HG02798 (cell line): ENCODE measurements around the gene PAIP2.
"Not testable (repeated sequence)": the region's sequence is repeated elsewhere in the genome, so short reads cannot be mapped to it uniquely, and the experiment has no call there.

Experiments used
- ATAC-seq: cut with Tn5 transposase; IDR thresholded peaks from one replicate; pipeline ENCODE4 v1.9.1; 2021; ENCODE audit warnings: mild to moderate bottlenecking; ENCODE audit not compliant: unreplicated experiment, poor library complexity

The PAIP2 gene

DNA sequence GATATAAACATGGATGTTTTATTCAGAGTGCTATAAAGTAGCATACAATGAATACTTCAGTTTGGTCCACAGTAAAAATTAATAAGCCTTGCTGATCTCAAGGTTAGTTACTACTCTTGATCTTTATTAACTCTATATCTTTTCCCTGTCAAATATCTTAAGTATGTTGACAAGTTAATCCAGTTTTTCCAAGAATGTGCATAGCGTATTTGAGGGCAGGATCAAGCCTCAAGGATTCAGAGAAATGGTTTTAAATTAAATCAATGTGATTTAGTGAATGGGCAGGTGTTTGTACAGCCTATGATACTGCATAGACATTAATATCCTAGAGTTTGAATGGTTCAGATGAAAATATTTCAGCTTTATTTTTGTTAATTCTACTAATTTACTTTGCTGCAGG lies 27.4 kb upstream of the PAIP2 start:
- no peak for ATAC-seq

DNA sequence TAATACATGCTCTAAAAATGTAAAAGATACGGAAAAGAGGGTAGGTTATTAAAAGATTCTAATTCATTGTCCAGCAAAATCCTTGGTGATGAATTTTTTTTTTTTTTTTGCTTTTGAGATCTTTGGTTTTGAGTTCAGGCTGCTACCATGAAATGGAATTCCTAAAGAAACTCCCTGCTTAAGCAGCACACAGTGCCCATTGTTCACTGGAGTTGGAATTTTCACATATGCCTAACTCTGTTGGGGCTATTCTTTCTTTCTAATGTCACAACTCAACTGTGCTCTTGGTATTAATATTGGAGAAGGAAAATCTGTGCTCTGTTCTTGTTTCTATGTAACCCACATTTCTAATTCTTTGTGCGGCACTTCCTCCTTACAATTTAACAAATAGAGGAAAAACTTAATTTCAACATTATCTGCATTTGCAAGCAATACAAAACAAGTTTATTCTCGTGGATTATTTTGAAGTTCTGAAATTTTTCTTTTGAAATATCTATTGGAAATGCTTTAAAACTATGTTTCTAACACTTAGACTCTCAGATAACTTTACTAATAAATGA lies 26.5 kb upstream of the PAIP2 start:
- no peak for ATAC-seq

DNA sequence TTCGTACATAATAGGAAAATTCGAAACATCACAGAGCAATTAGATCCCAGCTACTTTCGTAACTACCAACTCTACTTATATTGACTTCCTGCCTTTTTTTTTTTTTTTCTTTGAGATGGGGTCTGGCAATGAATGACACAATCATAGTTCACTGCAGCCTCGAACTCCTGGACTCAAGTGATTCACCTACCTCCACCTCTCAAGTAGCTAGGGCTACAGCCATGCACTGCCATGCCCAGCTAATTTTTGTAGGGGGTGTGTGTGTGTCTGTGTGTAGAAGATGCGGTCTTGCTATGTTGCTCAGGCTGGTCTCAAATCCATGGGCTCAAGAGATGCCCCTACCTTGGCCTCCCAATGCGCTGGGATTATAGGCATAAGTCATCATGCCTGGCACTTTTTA lies 5.8 kb upstream of the PAIP2 start:
- no peak for ATAC-seq

DNA sequence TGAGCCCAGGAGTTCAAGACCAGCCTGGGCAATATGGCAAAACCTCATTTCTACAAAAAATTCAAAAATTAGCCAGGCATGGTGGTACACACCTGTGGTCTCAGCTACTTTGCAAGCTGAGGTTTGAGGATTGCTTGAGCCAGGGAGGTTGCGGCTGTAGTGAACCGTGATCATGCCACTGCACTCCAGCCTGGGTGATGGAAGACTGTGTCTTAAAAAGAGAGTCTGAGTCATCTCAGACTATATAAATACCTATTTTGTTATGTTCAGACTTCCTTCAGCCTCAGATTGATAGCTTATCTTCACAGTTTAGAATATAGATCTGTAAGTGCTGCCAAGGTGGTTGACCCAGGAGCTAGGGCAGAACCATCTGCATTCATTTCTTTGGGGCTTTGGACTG lies 1.6 kb upstream of the PAIP2 start:
- ATAC-seq, result no peak

DNA sequence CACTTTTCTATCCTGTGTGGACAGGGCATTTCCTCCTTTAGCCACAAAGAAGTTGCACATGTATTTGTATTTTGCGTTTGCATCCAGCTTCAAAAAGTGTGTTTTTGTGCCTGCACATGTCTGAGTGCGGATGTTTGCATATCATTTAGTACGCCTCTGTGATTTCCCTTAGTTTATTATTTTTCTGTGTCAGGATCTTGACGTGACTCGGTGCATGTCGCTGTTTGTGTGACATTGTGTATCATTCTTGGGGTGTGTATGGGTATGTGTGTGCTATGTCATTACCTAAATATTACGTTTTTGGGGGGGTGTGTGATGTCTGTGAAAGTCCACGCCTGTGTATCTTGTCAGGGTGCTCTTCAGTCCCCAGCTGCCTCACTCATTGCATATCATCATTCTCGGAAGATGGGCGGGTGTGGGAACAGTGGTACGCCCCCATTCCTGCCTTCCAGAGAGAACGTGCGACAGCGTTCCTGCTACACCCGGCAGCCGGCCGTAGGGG lies 416 bp upstream of the PAIP2 start:
- ATAC-seq, result no peak

DNA sequence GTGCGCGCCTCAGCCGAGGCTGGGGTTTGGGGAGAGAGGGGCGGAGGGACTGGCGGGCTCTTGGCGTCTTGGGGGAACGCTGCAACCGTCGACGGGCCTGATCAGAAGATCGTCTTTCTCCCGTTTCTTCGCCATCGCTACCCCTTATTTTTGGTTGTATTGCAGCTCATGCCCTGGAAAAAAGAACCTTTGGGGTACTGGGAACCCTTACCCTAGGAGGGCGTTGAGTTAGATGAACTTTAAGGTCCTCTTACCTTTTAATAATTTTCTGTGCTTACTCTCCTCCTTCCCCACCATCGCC lies 719 bp downstream of the PAIP2 start:
- ATAC-seq, result peak; percentile 62

DNA sequence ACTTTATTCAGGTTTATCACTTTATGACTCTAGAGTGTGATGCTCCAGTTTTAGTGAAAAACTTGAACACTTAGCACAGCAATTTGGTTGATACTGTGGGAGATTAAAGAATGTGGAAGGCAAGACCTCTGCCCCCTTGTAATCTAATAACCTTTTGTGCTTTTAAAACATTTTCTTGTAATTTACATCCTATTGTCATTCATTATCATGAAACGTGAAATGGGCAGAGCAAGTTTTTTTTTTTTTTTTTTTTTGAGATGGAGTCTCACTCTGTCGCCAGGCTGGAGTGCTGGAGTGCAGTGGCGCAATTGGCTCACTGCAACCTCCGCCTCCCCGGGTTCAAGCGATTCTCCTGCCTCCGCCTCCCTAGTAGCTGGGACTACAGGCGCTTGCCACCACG lies 1.8 kb downstream of the PAIP2 start:
- ATAC-seq, result no peak

DNA sequence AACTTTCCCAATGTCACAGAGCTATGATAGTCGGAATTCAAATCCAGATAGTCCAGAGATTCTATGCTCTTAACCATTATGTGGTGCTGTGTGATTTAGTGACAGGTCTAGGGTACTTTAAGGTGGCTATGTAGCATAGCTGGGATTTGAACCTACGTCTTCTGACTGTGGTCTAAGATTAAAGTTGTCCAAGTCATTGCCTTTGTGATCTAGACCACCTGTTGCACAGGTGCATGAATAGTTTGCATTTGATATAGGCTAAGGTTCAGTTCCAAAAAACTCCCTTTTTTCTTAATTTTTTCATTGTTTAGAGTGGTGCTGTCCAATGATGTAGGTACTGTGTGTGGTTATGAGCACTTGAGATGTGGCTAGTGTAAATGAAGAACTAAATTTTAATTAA lies 2.5 kb downstream of the PAIP2 start:
- no peak for ATAC-seq

DNA sequence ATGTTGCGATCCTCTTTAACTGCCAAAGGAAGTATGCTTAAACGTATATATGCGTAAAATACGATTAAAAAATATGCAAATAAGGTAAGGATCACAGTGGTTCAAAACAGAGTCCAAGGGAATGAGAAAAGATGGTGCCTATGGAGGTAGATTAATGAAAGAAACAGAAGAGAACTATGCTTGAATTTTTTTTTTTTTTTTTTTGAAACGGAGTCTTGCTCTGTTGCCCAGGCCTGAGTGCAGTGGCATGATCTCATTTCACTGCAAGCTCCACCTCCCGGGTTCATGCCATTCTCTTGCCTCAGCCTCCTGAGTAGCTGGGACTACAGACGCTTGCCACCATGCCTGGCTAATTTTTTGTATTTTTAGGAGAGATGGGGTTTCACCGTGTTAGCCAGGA lies 3.8 kb downstream of the PAIP2 start:
- not testable (repeated sequence) for ATAC-seq

DNA sequence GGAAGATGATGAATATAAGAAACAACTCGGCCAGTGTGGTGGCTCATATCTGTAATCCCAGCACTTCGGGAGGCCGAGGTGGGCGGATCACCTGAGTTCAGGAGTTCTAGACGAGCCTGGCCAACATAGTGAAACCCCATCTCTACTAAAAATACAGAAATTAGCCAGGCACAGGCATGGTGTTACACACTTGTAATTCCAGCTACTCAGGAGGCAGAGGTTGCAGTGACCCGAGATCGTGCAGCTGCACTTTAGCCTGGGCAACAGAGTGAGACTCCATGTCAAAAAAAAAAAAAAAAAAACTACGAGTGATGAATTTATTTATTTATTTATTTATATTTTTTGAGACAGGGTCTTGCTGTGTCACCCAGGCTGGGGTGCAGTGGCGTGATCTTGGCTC lies 6.2 kb downstream of the PAIP2 start:
- not testable (repeated sequence) for ATAC-seq

DNA sequence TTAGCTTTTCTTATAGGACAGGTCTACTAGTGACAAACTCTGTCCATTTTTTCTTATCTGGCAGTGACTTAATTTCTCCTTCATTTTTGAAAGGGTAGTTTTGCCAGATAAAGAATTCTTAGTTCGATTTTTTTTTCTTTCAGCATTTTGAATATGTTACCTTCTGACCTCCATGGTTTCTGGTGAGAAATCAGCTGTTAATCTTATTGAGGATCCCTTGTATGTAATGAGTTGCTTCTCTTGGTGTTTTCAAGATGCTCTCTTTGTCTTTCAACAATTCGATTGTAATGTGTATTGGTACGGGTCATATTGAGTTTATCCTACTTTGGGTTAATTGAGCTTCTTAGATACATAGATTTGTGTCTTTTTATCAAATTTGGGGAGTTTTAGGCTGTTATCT lies 12.5 kb downstream of the PAIP2 start:
- ATAC-seq, result no peak

DNA sequence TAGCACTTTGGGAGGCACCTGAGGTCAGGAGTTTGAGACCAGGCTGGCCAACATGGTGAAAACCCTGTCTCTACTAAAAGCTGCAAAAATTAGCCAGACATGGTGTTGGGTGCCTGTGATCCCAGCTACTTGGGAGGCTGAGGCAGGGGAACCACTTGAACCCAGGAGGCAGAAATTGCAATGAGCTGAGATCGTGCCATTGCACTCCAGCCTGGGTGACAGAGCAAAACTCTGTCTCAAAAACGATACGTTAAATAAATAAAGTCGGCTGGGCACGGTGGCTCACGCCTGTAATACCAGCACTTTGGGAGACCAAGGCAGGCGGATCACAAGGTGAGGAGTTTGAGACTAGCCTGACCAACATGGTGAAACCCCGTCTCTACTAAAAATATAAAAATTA lies 14.2 kb downstream of the PAIP2 start:
- ATAC-seq, result not testable (repeated sequence)

DNA sequence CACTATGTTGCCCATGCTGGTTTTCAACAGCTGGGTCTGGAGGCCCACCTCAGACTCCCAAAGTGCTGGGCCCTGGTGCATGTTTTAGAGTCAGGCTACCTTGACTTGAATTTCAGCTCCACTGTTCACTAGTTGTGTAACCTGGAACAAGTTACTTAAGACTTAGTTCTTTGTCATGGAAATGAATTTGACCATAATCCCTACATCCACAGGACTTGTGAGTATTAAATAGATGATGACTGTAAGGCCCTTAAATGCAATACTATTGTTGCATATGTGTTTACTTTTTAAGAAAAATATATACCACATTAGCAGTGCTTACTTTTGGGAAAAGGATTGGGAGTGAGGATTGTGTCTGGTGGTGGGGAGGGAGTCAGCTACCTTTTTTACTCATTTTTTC lies 16.4 kb downstream of the PAIP2 start:
- ATAC-seq, result no peak

DNA sequence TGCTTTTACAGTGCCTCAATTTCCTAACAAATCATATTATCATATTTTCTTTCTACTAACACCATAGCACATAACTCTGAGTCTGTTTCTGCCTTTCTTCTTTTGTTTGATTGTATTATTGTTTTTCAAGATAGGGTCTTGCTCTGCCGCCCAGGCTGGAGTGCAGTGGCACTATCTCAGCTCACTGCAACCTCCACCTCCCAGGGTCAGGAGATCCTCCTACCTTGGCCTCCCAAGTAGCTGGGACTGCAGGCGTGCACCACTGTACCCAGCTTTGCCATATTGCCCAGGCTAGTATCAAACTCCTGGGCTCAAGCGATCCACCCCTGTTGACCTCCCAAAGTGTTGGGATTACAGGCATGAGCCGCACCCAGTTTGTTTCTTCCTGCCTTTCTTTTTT lies 18.7 kb downstream of the PAIP2 start:
- no peak for ATAC-seq

DNA sequence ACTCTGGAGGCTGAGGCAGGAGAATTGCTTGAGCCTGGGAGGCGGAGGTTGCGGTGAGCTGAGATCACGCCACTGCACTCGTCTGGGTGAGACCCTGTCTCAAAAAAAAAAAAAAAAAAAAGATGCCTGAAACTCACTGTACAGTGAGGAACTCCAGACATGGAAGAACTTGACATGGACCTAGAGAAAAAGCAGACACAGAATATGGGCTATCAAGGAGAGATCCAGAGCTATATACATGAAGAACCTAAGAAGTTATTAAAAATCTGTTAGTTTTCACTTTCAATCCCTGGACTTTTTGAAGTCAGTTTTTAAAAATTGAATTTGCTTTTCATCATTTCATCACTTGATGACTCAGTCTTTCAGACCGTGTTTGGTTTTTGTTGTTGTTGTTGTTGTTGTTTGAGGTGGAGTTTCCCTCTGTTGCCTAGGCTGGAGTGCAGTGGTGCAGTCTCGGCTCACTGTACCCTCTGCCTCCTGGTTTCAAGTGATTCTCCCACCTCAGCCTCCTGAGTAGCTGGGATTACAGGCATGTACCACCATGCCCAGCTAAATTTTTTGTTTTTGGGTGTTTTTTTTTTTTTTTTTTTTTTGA lies 20.3 kb downstream of the PAIP2 start:
- ATAC-seq, result no peak

DNA sequence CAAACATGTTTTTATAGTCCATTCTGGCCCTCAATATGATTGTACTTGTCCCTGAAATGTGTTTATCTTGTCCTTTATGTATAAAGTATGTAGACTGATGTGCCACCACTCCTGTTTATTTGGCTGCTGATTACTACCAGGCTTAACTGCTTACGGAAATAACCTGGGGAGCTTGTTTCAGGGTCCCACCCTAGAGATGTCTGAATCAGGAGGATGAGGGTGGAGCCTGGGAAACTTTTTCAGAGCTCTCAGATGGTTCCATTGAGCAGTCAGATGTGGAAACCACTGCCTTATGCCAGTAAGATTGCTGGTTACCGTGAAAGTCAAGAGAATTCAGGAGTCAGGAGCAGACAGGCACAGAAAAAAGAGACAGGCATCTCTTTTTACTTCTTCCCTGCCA lies 22.3 kb downstream of the PAIP2 start:
- ATAC-seq, result no peak

DNA sequence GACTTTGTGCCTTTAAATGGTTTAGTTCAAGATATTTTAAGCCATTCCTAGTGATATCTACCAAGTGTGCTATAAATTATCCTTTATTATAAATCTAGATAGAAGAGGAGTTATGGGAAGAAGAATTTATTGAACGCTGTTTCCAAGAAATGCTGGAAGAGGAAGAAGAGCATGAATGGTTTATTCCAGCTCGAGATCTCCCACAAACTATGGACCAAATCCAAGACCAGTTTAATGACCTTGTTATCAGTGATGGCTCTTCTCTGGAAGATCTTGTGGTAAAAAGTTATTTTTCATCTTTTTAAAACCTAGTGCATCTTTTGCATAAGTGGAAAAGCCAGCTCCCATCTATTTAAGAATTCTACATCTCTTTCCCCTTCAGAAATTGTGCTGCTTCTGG lies 22.8 kb downstream of the PAIP2 start:
- no peak for ATAC-seq

DNA sequence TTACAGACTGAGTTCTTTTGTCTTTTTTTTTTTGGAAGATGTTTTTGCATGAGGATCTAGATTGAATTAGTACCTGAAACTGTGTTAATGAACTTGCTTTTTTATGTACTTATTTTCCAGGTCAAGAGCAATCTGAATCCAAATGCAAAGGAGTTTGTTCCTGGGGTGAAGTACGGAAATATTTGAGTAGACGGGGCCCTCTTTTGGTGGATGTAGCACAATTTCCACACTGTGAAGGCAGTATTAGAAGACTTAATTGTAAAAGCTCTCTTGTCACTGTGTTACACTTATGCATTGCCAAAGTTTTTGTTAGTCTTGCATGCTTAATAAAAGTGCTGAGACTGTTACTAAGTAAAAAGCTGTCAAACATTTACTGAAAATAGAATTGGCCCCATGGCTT lies 27.0 kb downstream of the PAIP2 start:
- ATAC-seq, result no peak

DNA sequence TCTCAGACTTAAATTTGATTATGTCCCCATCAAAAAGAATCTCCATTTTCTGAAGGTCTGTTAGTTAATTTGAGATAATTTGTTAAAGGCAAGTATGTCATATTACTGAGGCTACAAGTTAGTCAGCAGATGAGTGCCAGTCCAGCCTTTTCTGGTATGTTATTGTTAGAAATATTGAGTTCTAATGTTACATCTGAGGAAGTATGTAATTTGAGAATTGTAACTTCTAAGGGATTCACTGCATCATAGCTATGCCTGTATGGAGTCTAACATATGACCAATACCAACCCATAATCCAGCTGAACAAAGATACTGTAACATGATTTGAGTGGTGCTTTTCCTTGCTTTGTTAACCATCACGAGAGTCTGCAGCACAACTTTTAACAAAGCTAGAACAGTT lies 27.5 kb downstream of the PAIP2 start:
- ATAC-seq, result no peak

DNA sequence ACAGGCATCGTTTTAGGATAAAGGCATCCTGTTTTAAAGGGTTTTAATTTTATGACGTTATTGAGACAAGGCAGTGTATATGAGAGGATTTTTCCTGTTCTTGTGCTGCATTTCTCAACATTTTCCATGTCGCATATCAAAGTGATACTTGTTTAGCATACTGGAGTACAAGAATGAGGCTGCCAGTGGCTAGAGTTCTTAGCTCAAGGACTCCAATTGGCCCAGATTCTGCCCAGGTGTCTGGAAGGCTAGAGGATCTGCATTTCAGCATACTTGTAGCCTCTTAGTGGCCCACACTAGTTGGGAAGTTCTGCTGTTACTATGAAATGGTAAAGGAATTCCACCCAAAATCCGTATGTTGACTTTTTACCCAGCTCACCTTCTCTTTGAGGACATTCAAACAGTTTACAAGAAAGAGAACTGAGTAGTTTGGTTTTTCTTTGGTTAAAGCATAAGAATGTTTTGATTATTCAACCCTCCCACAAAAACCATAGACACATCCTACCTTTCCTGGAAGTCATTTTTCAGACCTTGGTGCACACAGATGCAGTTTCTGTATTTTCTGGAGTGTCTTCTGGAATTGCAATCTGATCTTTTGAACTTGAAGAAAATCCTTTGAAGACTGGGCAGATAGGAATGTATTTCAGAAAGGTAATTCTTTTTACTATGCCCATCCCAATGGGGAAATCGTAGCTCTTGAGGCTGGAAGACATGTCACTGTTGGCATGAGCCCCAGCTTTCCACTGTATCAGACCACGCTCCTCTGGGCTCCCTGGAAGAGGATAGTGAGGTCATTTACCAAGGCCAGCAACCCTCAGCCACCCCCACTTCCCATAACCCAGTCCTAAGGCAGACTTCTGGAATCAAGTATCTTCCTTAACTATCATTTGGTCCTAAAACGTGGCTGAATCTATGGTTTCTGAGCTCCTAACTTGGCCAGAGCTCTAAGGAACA lies 30.1 kb downstream of the PAIP2 start:
- ATAC-seq, result no peak

DNA sequence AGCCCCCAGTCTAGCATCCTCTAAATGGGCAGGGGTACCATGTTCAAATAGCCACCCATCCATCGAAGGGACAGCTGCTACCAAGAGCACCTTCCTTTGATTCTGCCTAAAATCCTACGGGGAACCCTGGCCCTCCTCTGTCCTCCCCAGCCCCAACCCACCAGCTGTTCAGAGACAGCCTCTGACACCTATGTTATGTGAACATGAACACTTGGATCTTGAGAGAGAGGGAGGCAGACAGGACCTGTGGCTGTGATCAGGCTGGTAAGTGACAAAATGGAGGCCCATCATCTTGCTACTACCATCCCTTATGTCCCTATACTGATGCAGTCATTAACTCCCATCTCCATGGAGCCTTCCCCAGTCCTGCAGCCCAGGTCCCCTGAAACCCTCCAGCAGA lies 33.3 kb downstream of the PAIP2 start:
- no peak for ATAC-seq

DNA sequence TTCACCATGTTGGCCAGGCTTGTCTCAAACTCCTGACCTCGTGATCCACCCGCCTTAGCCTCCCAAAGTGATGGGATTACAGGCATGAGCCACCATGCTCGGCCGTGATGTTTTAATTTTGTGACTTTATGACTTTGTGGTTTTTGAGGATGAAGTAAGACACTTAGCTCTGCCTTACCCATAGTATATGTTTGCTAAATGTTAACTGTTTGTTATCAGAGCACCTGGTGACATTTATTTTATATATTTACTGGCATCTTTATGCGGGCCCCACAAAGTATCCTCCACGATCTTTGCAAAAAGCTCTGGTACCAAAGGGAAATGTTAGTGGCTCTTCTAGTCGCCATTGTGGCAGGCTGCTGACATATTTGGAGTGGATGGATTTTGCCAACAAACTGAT lies 34.7 kb downstream of the PAIP2 start:
- ATAC-seq, result no peak
